Activated T-helper 1 cell treated with anti-CD3 and anti-CD28 coated beads, Interleukin-12 subunit alpha, Interleukin-12 subunit beta, Interleukin-2, Interleukin-4 antibody, amounts not matched to agents 30 ng/mL and 10 ng/mL and 1 ng/mL, durations not matched to agents 14 hours and 24 hours and 36 hours (primary cell): ENCODE results near the gene CMSS1. TPM values are rescaled to one million over a fixed set of nuclear protein-coding genes. Genes with fewer than 3 reads are reported as not detected.
"Not testable (repeated sequence)": the region's sequence is repeated elsewhere in the genome, so short reads cannot be mapped to it uniquely, and the experiment has no call there.

Experiments
- DNase-seq: peaks from one replicate; pipeline ENCODE4 v3.0.0; 2021; ENCODE audit warnings: low spot score
- H3K27ac Mint-ChIP-seq: one replicate; pipeline ENCODE4 v1.8.0; 2021; ENCODE audit warnings: mild to moderate bottlenecking, mixed read lengths
- H3K27me3 Mint-ChIP-seq: one replicate; pipeline ENCODE4 v1.8.0; 2022; ENCODE audit warnings: mild to moderate bottlenecking, moderate library complexity, mixed read lengths; ENCODE audit not compliant: insufficient read depth
- H3K36me3 Mint-ChIP-seq: one replicate; pipeline ENCODE4 v1.8.0; 2021; ENCODE audit warnings: low read depth, mixed read lengths
- H3K4me1 Mint-ChIP-seq: one replicate; pipeline ENCODE4 v1.8.0; 2021; ENCODE audit warnings: low read depth, mixed read lengths
- H3K4me3 Mint-ChIP-seq: one replicate; pipeline ENCODE4 v1.8.0; 2021; ENCODE audit warnings: mild to moderate bottlenecking, moderate library complexity, mixed read lengths
- H3K9me3 Mint-ChIP-seq: one replicate; pipeline ENCODE4 v1.8.0; 2021; ENCODE audit warnings: mixed read lengths
- intact Hi-C: fragments of 100-400 bp; cut with micrococcal nuclease; formaldehyde crosslinking; loops from one replicate; pipeline ENCODE4 v1.15.1; 2024
- total RNA-seq: library from RNA; stranded (reverse); gene quantifications from 2 replicates; pipeline ENCODE4 v1.2.3, GENCODE V29; 2022

The CMSS1 gene
- total RNA-seq, 1 donor from 2014 or later, result 108 TPM

GRCh38 chr3:100087198-100087597, 269.5 kb downstream of the CMSS1 start:
- Mint-ChIP-seq H3K4me1 (peaks cover 55% of the 10 kb centered on the region), H3K4me3 (no peak overlapping the region), H3K27ac (peak overlapping the region; percentile 87), H3K27me3 (peaks cover 3% of the 10 kb centered on the region), H3K9me3 (no peaks in the 10 kb centered on the region), H3K36me3 (peaks cover 9% of the 10 kb centered on the region)
- DNase-seq, result no peak
- intact Hi-C loops, result loop anchor here (1.0 to 5.0 kb wide), 7 partner anchors 14 to 1480 kb away; partner anchors contain the start of gene TBC1D23

- Mint-ChIP-seq H3K27ac (peak overlapping the region; percentile 85), H3K4me3 (peak overlapping the region; percentile 8), H3K27me3 (peaks cover 3% of the 10 kb centered on the region), H3K9me3 (no peaks in the 10 kb centered on the region), H3K36me3 (peaks cover 8% of the 10 kb centered on the region), H3K4me1 (peaks cover 50% of the 10 kb centered on the region)
- no peak for DNase-seq
- intact Hi-C loops, result loop anchor here (5.0 kb wide), 3 partner anchors 623 to 1478 kb away; no protein-coding TSS in a partner anchor
Observed at GRCh38 chr3:100088735-100089368, 271.2 kb downstream of the CMSS1 start.

GRCh38 chr3:100089812-100090668, 272.4 kb downstream of the CMSS1 start:
- no peaks in the 10 kb centered on the region for H3K9me3 Mint-ChIP-seq
- H3K4me3 Mint-ChIP-seq, result peak overlapping the region; percentile 0
- H3K4me1 Mint-ChIP-seq, result peaks cover 49% of the 10 kb centered on the region
- DNase-seq, result no peak
- peaks cover 3% of the 10 kb centered on the region for H3K27me3 Mint-ChIP-seq
- H3K36me3 Mint-ChIP-seq, result peaks cover 12% of the 10 kb centered on the region
- peak overlapping the region; percentile 60 for H3K27ac Mint-ChIP-seq
- intact Hi-C loops, result loop anchor here (2.0 to 5.0 kb wide), 5 partner anchors 15 to 1477 kb away; no protein-coding TSS in a partner anchor

- intact Hi-C loops, result loop anchor here (2.0 to 5.0 kb wide), 2 partner anchors 14 to 248 kb away; no protein-coding TSS in a partner anchor
- H3K9me3 Mint-ChIP-seq, result no peaks in the 10 kb centered on the region
- no peaks in the 10 kb centered on the region for H3K27me3 Mint-ChIP-seq
- H3K4me1 Mint-ChIP-seq, result peaks cover 43% of the 10 kb centered on the region
- H3K36me3 Mint-ChIP-seq, result peaks cover 16% of the 10 kb centered on the region
- H3K27ac Mint-ChIP-seq, result no peak overlapping the region
- no peak overlapping the region for H3K4me3 Mint-ChIP-seq
- DNase-seq, result no peak
Observed at GRCh38 chr3:100090669-100091005, 273.0 kb downstream of the CMSS1 start.

- Mint-ChIP-seq H3K27me3 (no peaks in the 10 kb centered on the region), H3K4me3 (no peak overlapping the region), H3K36me3 (peaks cover 15% of the 10 kb centered on the region), H3K9me3 (no peaks in the 10 kb centered on the region), H3K27ac (no peak overlapping the region), H3K4me1 (peaks cover 41% of the 10 kb centered on the region)
- DNase-seq, result no peak
- intact Hi-C loops, result loop anchor here (5.0 kb wide), 1 partner anchor 252 kb away; no protein-coding TSS in a partner anchor
Observed at GRCh38 chr3:100093831-100094230, 276.2 kb downstream of the CMSS1 start.

- DNase-seq, intact Hi-C loops, H3K4me3 Mint-ChIP-seq, H3K9me3 Mint-ChIP-seq, H3K27ac Mint-ChIP-seq, H3K27me3 Mint-ChIP-seq: not testable (repeated sequence)
- peaks cover 15% of the 10 kb centered on the region for H3K36me3 Mint-ChIP-seq
- peaks cover 21% of the 10 kb centered on the region for H3K4me1 Mint-ChIP-seq
Observed at GRCh38 chr3:100096286-100096685, 278.6 kb downstream of the CMSS1 start.

GRCh38 chr3:100096866-100097265, 279.2 kb downstream of the CMSS1 start:
- Mint-ChIP-seq H3K9me3 (no peaks in the 10 kb centered on the region), H3K27ac (no peak overlapping the region), H3K4me1 (peaks cover 21% of the 10 kb centered on the region), H3K36me3 (peaks cover 15% of the 10 kb centered on the region), H3K27me3 (no peaks in the 10 kb centered on the region), H3K4me3 (no peak overlapping the region)
- DNase-seq, result no peak
- intact Hi-C loops, result no loop called here

GRCh38 chr3:100097919-100098783, 280.5 kb downstream of the CMSS1 start:
- H3K4me1 Mint-ChIP-seq, result peaks cover 15% of the 10 kb centered on the region

GRCh38 chr3:100098784-100099070, 281.1 kb downstream of the CMSS1 start:
- Mint-ChIP-seq H3K27me3 (no peaks in the 10 kb centered on the region), H3K4me3 (no peak overlapping the region), H3K4me1 (peaks cover 15% of the 10 kb centered on the region), H3K27ac (no peak overlapping the region), H3K9me3 (no peaks in the 10 kb centered on the region), H3K36me3 (peaks cover 24% of the 10 kb centered on the region)
- no peak for DNase-seq
- intact Hi-C loops, result no loop called here

More at GRCh38 chr3:100097919-100098783, 280.5 kb downstream of the CMSS1 start:
- Mint-ChIP-seq H3K4me3 (no peak overlapping the region), H3K36me3 (peaks cover 21% of the 10 kb centered on the region), H3K27ac (no peak overlapping the region), H3K27me3 (no peaks in the 10 kb centered on the region), H3K9me3 (no peaks in the 10 kb centered on the region)
- no peak for DNase-seq
- intact Hi-C loops, result no loop called here

- intact Hi-C loops, result no loop called here
- Mint-ChIP-seq H3K4me3 (no peak overlapping the region), H3K27me3 (no peaks in the 10 kb centered on the region)
Observed at GRCh38 chr3:100099621-100100020, 282.0 kb downstream of the CMSS1 start.

GRCh38 chr3:100100425-100100824, 282.8 kb downstream of the CMSS1 start:
- Mint-ChIP-seq H3K27me3 (no peaks in the 10 kb centered on the region), H3K4me3 (no peak overlapping the region), H3K4me1 (peaks cover 24% of the 10 kb centered on the region), H3K9me3 (no peaks in the 10 kb centered on the region), H3K27ac (no peak overlapping the region), H3K36me3 (peaks cover 28% of the 10 kb centered on the region)
- DNase-seq, result no peak
- intact Hi-C loops, result no loop called here

More at GRCh38 chr3:100099621-100100020, 282.0 kb downstream of the CMSS1 start:
- H3K9me3 Mint-ChIP-seq, result no peaks in the 10 kb centered on the region
- no peak for DNase-seq
- peaks cover 25% of the 10 kb centered on the region for H3K36me3 Mint-ChIP-seq
- H3K4me1 Mint-ChIP-seq, result peaks cover 16% of the 10 kb centered on the region
- no peak overlapping the region for H3K27ac Mint-ChIP-seq

GRCh38 chr3:100102757-100103156, 285.1 kb downstream of the CMSS1 start:
- peaks cover 6% of the 10 kb centered on the region for H3K9me3 Mint-ChIP-seq
- H3K27me3 Mint-ChIP-seq, result no peaks in the 10 kb centered on the region
- peaks cover 35% of the 10 kb centered on the region for H3K36me3 Mint-ChIP-seq
- no peak for DNase-seq
- peaks cover 24% of the 10 kb centered on the region for H3K4me1 Mint-ChIP-seq
- intact Hi-C loops, result no loop called here
- no peak overlapping the region for H3K4me3 Mint-ChIP-seq
- no peak overlapping the region for H3K27ac Mint-ChIP-seq
